Suprapubic skin (tissue), 4 donors: ENCODE results near the gene FBXW2. TPM values are rescaled to one million over a fixed set of nuclear protein-coding genes. Genes with fewer than 3 reads are reported as not detected.

Experiments
- DNase-seq, 2 donors: peaks; one replicate each; pipeline ENCODE4 v3.0.0-alpha.2; 2019; ENCODE audit warnings: low spot score in 2 of 2
- H3K27ac ChIP-seq: fragments of 200-600 bp; sonication (generic); one replicate; pipeline ENCODE4 v1.5.1; 2019
- H3K27me3 ChIP-seq: fragments of 200-600 bp; sonication (generic); one replicate; pipeline ENCODE4 v1.5.1; 2019
- H3K36me3 ChIP-seq: fragments of 200-600 bp; sonication (generic); one replicate; pipeline ENCODE4 v1.5.1; 2019
- H3K4me1 ChIP-seq: fragments of 200-600 bp; sonication (generic); one replicate; pipeline ENCODE4 v1.5.1; 2019
- H3K4me3 ChIP-seq: fragments of 200-600 bp; sonication (generic); one replicate; pipeline ENCODE4 v1.5.1; 2019; ENCODE audit warnings: mild to moderate bottlenecking
- H3K9me3 ChIP-seq: fragments of 200-600 bp; sonication (generic); one replicate; pipeline ENCODE4 v1.5.1; 2019
- EP300 ChIP-seq: sonication (generic); formaldehyde crosslinking; IDR thresholded peaks from one replicate; pipeline ENCODE4 v1.6.1; 2017; ENCODE audit warnings: antibody characterized with exemption
- POLR2A ChIP-seq, 2 donors: fragments of 450-650 bp; IDR thresholded peaks; one replicate each; pipeline ENCODE4 v1.6.1; 2017; ENCODE audit warnings: antibody characterized with exemption in 2 of 2, mild to moderate bottlenecking in 2 of 2, moderate library complexity in 2 of 2
- POLR2AphosphoS5 ChIP-seq, 3 donors: sonication (generic); formaldehyde crosslinking; IDR thresholded peaks; one replicate each; pipeline ENCODE4 v1.6.1; 2017; ENCODE audit warnings: antibody characterized with exemption in 3 of 3
- WGBS: methylation state at CpG from one replicate; pipeline ENCODE4 v1.1.5; 2018; 5-methylcytosine and 5-hydroxymethylcytosine counted together
- total RNA-seq, 4 donors: library from RNA; depleted of rRNA; stranded (reverse); fragments of >200 nt; gene quantifications; one replicate each; pipeline ENCODE4 v1.1.0, GENCODE V29; 2016
- TF ChIP-seq, protein P1 (sequence below), 2 donors: fragments of 200-600 bp in 1 of 2; fragments of 450-650 bp in 1 of 2; sonication (generic) in 1 of 2; IDR thresholded peaks; one replicate each; pipeline ENCODE4 v1.5.1; 2016 to 2019; ENCODE audit warnings: antibody characterized with exemption in 2 of 2, mild to moderate bottlenecking in 1 of 2, moderate library complexity in 1 of 2

FBXW2 gene
- total RNA-seq, 4 donors from 2014 or later = 40.4 to 74.8 (median 52.3) TPM

DNA sequence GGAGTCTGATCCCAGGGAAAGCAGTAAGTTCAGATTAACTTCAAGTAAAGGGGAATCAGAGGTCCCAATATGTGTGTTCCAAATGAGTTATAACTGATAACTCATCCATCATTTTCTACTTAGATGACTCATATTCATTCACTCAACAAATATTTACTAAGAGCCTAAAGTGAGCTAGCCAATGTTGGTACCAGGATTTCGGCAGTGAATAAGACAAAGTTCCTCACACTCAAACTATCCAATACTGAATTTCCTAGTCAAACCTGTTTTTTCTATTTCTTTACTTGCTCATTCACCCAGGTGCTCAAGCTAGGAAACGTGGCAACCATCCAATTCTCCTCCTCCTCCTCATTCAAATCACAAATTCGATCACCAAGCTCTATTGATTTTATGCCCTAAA is 25.8 kb downstream of the FBXW2 start:
- Histone ChIP-seq H3K27me3 (no peaks in the 10 kb centered on the region), H3K9me3 (no peaks in the 10 kb centered on the region), H3K4me3 (no peak overlapping the region), H3K4me1 (peaks cover 11% of the 10 kb centered on the region), H3K36me3 (peaks cover 87% of the 10 kb centered on the region), H3K27ac (no peak overlapping the region)
- 62% methylated on average over 3 of the region's 3 CpGs for WGBS
- no peak for DNase-seq
- TF ChIP-seq POLR2AphosphoS5 (IDR thresholded peaks at IDR 0.05) (no peak), POLR2A (IDR thresholded peaks at IDR 0.05) (no peak), EP300 (no peak)
- TF ChIP-seq, protein P1, sequence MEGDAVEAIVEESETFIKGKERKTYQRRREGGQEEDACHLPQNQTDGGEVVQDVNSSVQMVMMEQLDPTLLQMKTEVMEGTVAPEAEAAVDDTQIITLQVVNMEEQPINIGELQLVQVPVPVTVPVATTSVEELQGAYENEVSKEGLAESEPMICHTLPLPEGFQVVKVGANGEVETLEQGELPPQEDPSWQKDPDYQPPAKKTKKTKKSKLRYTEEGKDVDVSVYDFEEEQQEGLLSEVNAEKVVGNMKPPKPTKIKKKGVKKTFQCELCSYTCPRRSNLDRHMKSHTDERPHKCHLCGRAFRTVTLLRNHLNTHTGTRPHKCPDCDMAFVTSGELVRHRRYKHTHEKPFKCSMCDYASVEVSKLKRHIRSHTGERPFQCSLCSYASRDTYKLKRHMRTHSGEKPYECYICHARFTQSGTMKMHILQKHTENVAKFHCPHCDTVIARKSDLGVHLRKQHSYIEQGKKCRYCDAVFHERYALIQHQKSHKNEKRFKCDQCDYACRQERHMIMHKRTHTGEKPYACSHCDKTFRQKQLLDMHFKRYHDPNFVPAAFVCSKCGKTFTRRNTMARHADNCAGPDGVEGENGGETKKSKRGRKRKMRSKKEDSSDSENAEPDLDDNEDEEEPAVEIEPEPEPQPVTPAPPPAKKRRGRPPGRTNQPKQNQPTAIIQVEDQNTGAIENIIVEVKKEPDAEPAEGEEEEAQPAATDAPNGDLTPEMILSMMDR (IDR thresholded peaks at IDR 0.05) = no peak

DNA sequence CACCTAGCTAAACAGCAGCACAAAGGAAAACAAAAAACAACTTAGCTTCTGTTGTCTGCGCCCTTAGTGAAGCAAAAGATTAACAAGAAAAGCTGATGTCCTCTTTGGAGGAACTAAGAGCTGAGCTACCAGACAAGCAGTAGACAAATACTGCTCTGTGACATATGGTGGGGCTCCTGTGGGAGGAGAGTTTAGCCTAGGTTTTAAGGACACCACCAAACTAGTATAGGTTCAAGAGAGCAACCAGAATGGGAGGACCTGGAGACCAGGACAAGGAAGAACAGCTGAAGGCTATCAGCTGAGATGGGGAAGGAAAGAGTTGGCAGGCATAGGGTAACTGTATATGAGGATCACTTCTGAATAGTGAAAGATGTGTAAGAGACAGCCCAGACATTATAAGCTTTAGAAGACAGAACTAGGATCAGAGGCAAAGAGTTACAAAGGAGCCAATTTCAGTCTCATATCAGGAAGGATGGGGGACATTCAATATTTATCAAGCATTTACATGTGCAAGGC is 27.2 kb downstream of the FBXW2 start:
- no peak for DNase-seq
- Histone ChIP-seq H3K4me1 (peaks cover 11% of the 10 kb centered on the region), H3K9me3 (no peaks in the 10 kb centered on the region), H3K27ac (no peak overlapping the region), H3K36me3 (peaks cover 88% of the 10 kb centered on the region), H3K27me3 (no peaks in the 10 kb centered on the region), H3K4me3 (no peak overlapping the region)
- TF ChIP-seq EP300 (no peak), POLR2A (IDR thresholded peaks at IDR 0.05) (no peak), POLR2AphosphoS5 (IDR thresholded peaks at IDR 0.05) (no peak)
- TF ChIP-seq, protein P1 (IDR thresholded peaks at IDR 0.05) = no peak
- WGBS = 83% methylated on average over 1 of the region's 1 CpG

DNA sequence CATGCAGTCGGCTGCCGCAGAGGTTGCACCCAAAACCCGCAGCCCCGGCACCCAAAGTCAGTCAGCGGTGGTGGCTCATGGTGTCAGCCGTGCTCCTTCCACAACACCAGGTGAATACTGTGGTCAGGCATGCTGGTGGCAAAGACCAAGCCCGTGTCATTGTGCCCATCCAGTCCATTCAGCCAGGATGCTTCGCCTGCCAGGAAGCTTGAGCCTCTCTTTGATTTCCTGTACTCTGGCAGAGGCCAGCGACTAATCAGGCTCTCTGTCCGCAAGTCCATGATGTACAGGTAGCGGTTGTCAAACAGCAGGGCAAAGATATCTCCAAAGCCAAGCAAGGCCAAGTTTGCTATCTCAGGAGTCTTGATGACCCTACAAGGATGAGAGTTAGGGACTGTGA is 28.7 kb downstream of the FBXW2 start:
- Histone ChIP-seq H3K4me3 (no peak overlapping the region), H3K4me1 (peaks cover 11% of the 10 kb centered on the region), H3K9me3 (no peaks in the 10 kb centered on the region), H3K36me3 (peaks cover 74% of the 10 kb centered on the region), H3K27ac (no peak overlapping the region), H3K27me3 (no peaks in the 10 kb centered on the region)
- TF ChIP-seq POLR2A (IDR thresholded peaks at IDR 0.05) (no peak), POLR2AphosphoS5 (IDR thresholded peaks at IDR 0.05) (no peak), EP300 (no peak)
- TF ChIP-seq, protein P1 (IDR thresholded peaks at IDR 0.05) = no peak
- WGBS = 98% methylated on average over 4 of the region's 11 CpGs
- no peak for DNase-seq

DNA sequence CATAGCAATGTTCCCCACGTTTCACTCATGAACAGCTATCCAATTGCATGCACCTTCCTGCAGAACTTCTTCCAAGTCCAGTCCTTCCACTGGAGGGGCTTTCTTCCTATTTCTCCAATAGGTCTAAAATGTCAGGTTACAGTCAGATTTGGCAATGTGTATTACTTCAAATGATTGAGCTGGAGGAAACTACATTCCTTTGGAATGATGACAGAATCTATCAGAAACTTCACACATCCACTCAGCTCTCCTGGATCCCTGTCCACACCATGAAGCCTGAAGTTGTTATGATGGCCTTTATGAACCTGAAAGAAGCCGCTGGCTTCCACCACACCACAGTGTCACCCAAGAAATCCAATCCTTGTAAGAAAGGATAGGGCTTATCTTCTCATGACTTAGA is 32.2 kb downstream of the FBXW2 start:
- Histone ChIP-seq H3K4me1 (no peaks in the 10 kb centered on the region), H3K4me3 (no peak overlapping the region), H3K9me3 (no peaks in the 10 kb centered on the region), H3K27ac (no peak overlapping the region), H3K36me3 (peaks cover 51% of the 10 kb centered on the region), H3K27me3 (no peaks in the 10 kb centered on the region)
- 72% methylated on average over 2 of the region's 2 CpGs for WGBS
- no peak for DNase-seq
- TF ChIP-seq POLR2A (IDR thresholded peaks at IDR 0.05) = no peak

DNA sequence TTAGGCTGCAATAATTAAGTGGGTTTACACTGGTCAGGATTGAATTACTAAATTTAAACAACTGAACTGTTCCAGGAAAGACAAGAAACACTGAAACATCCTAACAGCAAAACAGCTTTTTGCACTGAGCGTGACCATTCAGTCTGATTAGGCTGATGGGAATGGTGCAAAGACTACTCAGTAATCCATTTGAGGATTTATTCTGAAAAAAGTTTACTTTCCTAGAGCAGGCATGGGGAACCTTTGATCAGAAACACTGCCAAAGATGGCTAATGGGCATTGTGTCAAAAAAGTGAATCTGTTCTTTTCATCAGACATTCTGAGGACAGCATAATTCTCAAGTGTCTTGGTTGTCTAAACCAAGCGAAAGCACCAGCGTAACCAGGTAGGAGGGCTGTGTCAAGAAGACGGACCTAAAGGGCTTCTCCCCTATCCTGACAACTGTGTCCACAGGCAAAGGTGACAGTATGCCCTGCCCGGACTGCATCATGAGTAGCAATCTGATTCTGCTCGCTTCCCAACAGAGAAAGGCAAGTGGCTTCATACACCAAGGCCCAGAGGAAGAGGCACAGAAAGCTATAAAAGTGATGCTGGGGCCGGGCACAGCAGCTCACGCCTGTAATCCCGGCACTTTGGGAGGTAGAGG is 33.3 kb downstream of the FBXW2 start:
- Histone ChIP-seq H3K9me3 (no peaks in the 10 kb centered on the region), H3K27me3 (no peaks in the 10 kb centered on the region), H3K36me3 (peaks cover 40% of the 10 kb centered on the region), H3K4me3 (no peak overlapping the region), H3K4me1 (peaks cover 4% of the 10 kb centered on the region), H3K27ac (no peak overlapping the region)
- WGBS = 88% methylated on average over 9 of the region's 9 CpGs
- TF ChIP-seq POLR2AphosphoS5 (IDR thresholded peaks at IDR 0.05) (no peak), POLR2A (IDR thresholded peaks at IDR 0.05) (no peak), EP300 (no peak)
- TF ChIP-seq, protein P1 (IDR thresholded peaks at IDR 0.05) = no peak
- no peak for DNase-seq
